ENCODE results near the gene FUT8. TPM values are rescaled to one million over a fixed set of nuclear protein-coding genes. Genes with fewer than 3 reads are reported as not detected.

Gene FUT8
- total RNA-seq, 6 experiments from 2014 or later, result 2.6 to 4.9 (median 3.5) TPM

- Histone ChIP-seq H3K4me1 (no peaks in the 10 kb centered on the region), H3K27ac (no peak overlapping the region), H3K4me3 (no peak overlapping the region), H3K9me3 (no peaks in the 10 kb centered on the region), H3K27me3 (no peaks in the 10 kb centered on the region), H3K36me3 (no peaks in the 10 kb centered on the region)
- 41% methylated on average over 4 of the region's 4 CpGs for WGBS (ENCODE audit: insufficient coverage, low coverage, low lambda C conversion rate, missing lambda C conversion rate)
- TF ChIP-seq POLR2A (IDR thresholded peaks at IDR 0.05), result no peak
- TF ChIP-seq CTCF (IDR thresholded peaks at IDR 0.05), result no peak
- ATAC-seq, result peak in 3 of 4 donors; percentile 30 to 55 (median 32)
- DNase-seq, result no peak
- intact Hi-C loops (cut with DNase I), result no loop called here
These were observed 360.5 kb downstream of the FUT8 start for GRCh38 chr14:65772921-65773574.

GRCh38 chr14:65774041-65774440 lies 361.5 kb downstream of the FUT8 start:
- 71% methylated on average over 1 of the region's 1 CpG for WGBS (ENCODE audit: insufficient coverage, low coverage, low lambda C conversion rate, missing lambda C conversion rate)
- Histone ChIP-seq H3K27me3 (no peaks in the 10 kb centered on the region), H3K4me1 (no peaks in the 10 kb centered on the region), H3K27ac (no peak overlapping the region), H3K36me3 (no peaks in the 10 kb centered on the region), H3K4me3 (no peak overlapping the region), H3K9me3 (no peaks in the 10 kb centered on the region)
- ATAC-seq (no peak), DNase-seq (no peak)
- intact Hi-C loops (cut with DNase I), result no loop called here
- no peak for TF ChIP-seq POLR2A (IDR thresholded peaks at IDR 0.05)
- TF ChIP-seq CTCF (IDR thresholded peaks at IDR 0.05), result no peak

- TF ChIP-seq CTCF (IDR thresholded peaks at IDR 0.05), result no peak
- no peak for TF ChIP-seq POLR2A (IDR thresholded peaks at IDR 0.05)
- H3K27me3 ChIP-seq, result no peaks in the 10 kb centered on the region
- intact Hi-C loops (cut with DNase I), result no loop called here
- no peak overlapping the region for H3K27ac ChIP-seq
- DNase-seq, result no peak
- no peak for ATAC-seq
- no peak overlapping the region for H3K4me3 ChIP-seq
- no peaks in the 10 kb centered on the region for H3K9me3 ChIP-seq
- 70% methylated on average over 4 of the region's 4 CpGs for WGBS (ENCODE audit: insufficient coverage, low coverage, low lambda C conversion rate, missing lambda C conversion rate)
- no peaks in the 10 kb centered on the region for H3K4me1 ChIP-seq
- no peaks in the 10 kb centered on the region for H3K36me3 ChIP-seq
These were observed 363.8 kb downstream of the FUT8 start for GRCh38 chr14:65776193-65776852.

GRCh38 chr14:65780566-65780965 lies 368.0 kb downstream of the FUT8 start:
- TF ChIP-seq POLR2A (IDR thresholded peaks at IDR 0.05), result no peak
- no peak for TF ChIP-seq CTCF (IDR thresholded peaks at IDR 0.05)
- no peaks in the 10 kb centered on the region for H3K9me3 ChIP-seq
- H3K27me3 ChIP-seq, result no peaks in the 10 kb centered on the region
- WGBS (ENCODE audit: insufficient coverage, low coverage, low lambda C conversion rate, missing lambda C conversion rate), result 35% methylated on average over 2 of the region's 2 CpGs
- no peak for DNase-seq
- H3K27ac ChIP-seq, result no peak overlapping the region
- intact Hi-C loops (cut with DNase I), result no loop called here
- no peaks in the 10 kb centered on the region for H3K4me1 ChIP-seq
- no peak for ATAC-seq
- H3K36me3 ChIP-seq, result no peaks in the 10 kb centered on the region
- no peak overlapping the region for H3K4me3 ChIP-seq
